ENCODE results near the gene CACNA2D3.

GRCh38 chr3:54193093-54193492 lies 70.7 kb downstream of the CACNA2D3 start:
- no peak for TF ChIP-seq CTCF (IDR thresholded peaks at IDR 0.05; ENCODE audit: low read depth, low read length, missing input control)
- TF ChIP-seq YY1 (IDR thresholded peaks at IDR 0.05) = no peak
- no peak for TF ChIP-seq EGR1 (IDR thresholded peaks at IDR 0.05; ENCODE audit: low read depth in 2 of 2)
- TF ChIP-seq REST (IDR thresholded peaks at IDR 0.05) = no peak
- no peak for TF ChIP-seq JUND (IDR thresholded peaks at IDR 0.05)
- no peak for TF ChIP-seq SP1 (IDR thresholded peaks at IDR 0.05)
- no peak for TF ChIP-seq RAD21 (IDR thresholded peaks at IDR 0.05)
- no peak for TF ChIP-seq TAF1 (conservative IDR thresholded peaks at IDR 0.05)
- no peak for TF ChIP-seq RXRA (IDR thresholded peaks at IDR 0.05)
- TF ChIP-seq, protein P1, sequence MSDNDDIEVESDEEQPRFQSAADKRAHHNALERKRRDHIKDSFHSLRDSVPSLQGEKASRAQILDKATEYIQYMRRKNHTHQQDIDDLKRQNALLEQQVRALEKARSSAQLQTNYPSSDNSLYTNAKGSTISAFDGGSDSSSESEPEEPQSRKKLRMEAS (IDR thresholded peaks at IDR 0.05) = no peak
- TF ChIP-seq ZBTB33 (IDR thresholded peaks at IDR 0.05) = no peak
